ENCODE results near the gene GNAL. TPM values are rescaled to one million over a fixed set of nuclear protein-coding genes. Genes with fewer than 3 reads are reported as not detected.

Gene GNAL
- total RNA-seq, 3 donors from 2014 or later (not counting 1 experiment from before 2014, with no cell fraction given), result 10.9 to 15.0 (median 12.6) TPM

Other genes with a start within 250 kb of the GNAL start
- not detected for gene SLC35G4, start 79.7 kb upstream of the GNAL start, total RNA-seq
- gene CHMP1B, start 162.1 kb downstream of the GNAL start, total RNA-seq, result 100 to 1,000 TPM in 2 of 3 donors, 10 to 100 TPM in 1; 99.4 to 132 (median 110) TPM
- 100 to 1,000 TPM in 2 of 3 donors, 10 to 100 TPM in 1; 98.3 to 110 (median 105) TPM for gene MPPE1, start 219.1 kb downstream of the GNAL start, total RNA-seq

All from natural killer cell (primary cell).